Activated CD4-positive, alpha-beta T cell treated with anti-CD3 and anti-CD28 coated beads for 36 hours (primary cell): ENCODE measurements around the gene TMPRSS13. TPM values are rescaled to one million over a fixed set of nuclear protein-coding genes. Genes with fewer than 3 reads are reported as not detected.
A peak's percentile ranks its signal among the peaks of the same experiment; 100 is the strongest.
"Not testable (repeated sequence)": the region's sequence is repeated elsewhere in the genome, so short reads cannot be mapped to it uniquely, and the experiment has no call there.

Experiments used
- ATAC-seq: fragments of 200-7000 bp; cut with Tn5 transposase; one replicate; pipeline ENCODE4 v1.10.0; 2021; ENCODE audit warnings: mild to moderate bottlenecking, moderate library complexity
- CTCF ChIA-PET: fragments of 350-600 bp; sonication (Branson Sonifier 250); formaldehyde crosslinking; loops from one replicate; lab custom pipeline; 2021; ENCODE audit warnings: antibody characterized with exemption; lab: Charles Lee
- POLR2A ChIA-PET: fragments of 350-600 bp; sonication (Branson Sonifier 250); formaldehyde crosslinking; loops from one replicate; lab custom pipeline; 2021; ENCODE audit warnings: antibody characterized with exemption, inconsistent platforms; lab: Charles Lee
- DNase-seq: peaks from one replicate; pipeline ENCODE4 v3.0.0-alpha.2; 2020
- H3K27ac Mint-ChIP-seq: one replicate; pipeline ENCODE4 v1.8.0; 2021; ENCODE audit warnings: mixed read lengths
- H3K27me3 Mint-ChIP-seq: one replicate; pipeline ENCODE4 v1.8.0; 2021; ENCODE audit warnings: mixed read lengths
- H3K36me3 Mint-ChIP-seq: one replicate; pipeline ENCODE4 v1.8.0; 2021; ENCODE audit warnings: low read depth, mixed read lengths
- H3K4me1 Mint-ChIP-seq: one replicate; pipeline ENCODE4 v1.8.0; 2021; ENCODE audit warnings: mixed read lengths
- H3K4me3 Mint-ChIP-seq: one replicate; pipeline ENCODE4 v1.8.0; 2021; ENCODE audit warnings: mild to moderate bottlenecking, moderate library complexity, mixed read lengths
- H3K9me3 Mint-ChIP-seq: one replicate; pipeline ENCODE4 v1.8.0; 2021; ENCODE audit warnings: low read depth, mixed read lengths
- intact Hi-C, 2 experiments: fragments of 100-400 bp; cut with DNase I in 1 of 2; cut with micrococcal nuclease in 1 of 2; formaldehyde crosslinking; loops; one replicate each; pipeline versions ENCODE4 v1.14.2 to v1.15.1; 2022 to 2024; cut with DNase I, micrococcal nuclease
- total RNA-seq, 2 experiments: library from RNA; stranded (reverse); gene quantifications; one replicate each; pipeline ENCODE4 v1.2.3, GENCODE V29; 2021

TMPRSS13 gene
- 1 to 10 TPM; 1.7 TPM for total RNA-seq

GRCh38 chr11:117929142-117929915, at the start of gene TMPRSS13:
TMPRSS13 (minus strand) TSS chr11:117929402; CDS start chr11:117929307, 95 bp downstream.
- intact Hi-C loops = no loop called here
- Mint-ChIP-seq H3K27ac (peak within 1 kb of the TSS; percentile 93), H3K4me1 (peaks cover 54% of the 10 kb centered on the region), H3K4me3 (no peak within 1 kb of the TSS), H3K36me3 (no peaks in the 10 kb centered on the region), H3K27me3 (no peaks in the 10 kb centered on the region), H3K9me3 (no peaks in the 10 kb centered on the region)
- CTCF ChIA-PET = interaction anchor here (0.7 to 6.5 kb wide), 4 partner anchors 17 to 123 kb away, joined by 3 to 74 read pairs (median 4); no protein-coding TSS in a partner anchor
- no peak for DNase-seq
- ATAC-seq = no peak
- POLR2A ChIA-PET = no interaction called here

- ATAC-seq = no peak
- DNase-seq = no peak
- H3K36me3 Mint-ChIP-seq = peaks cover 17% of the 10 kb centered on the region
- CTCF ChIA-PET = interaction anchor here (0.6 to 4.1 kb wide), 6 partner anchors 10 to 462 kb away, joined by 3 to 19 read pairs (median 9); no protein-coding TSS in a partner anchor
- no peaks in the 10 kb centered on the region for H3K27me3 Mint-ChIP-seq
- peaks cover 79% of the 10 kb centered on the region for H3K4me1 Mint-ChIP-seq
- intact Hi-C loops = no loop called here
- POLR2A ChIA-PET = interaction anchor here (1.5 kb wide), 1 partner anchor 23 kb away, joined by 5 read pairs; no protein-coding TSS in a partner anchor
- H3K27ac Mint-ChIP-seq = peak overlapping the region; percentile 90
- H3K4me3 Mint-ChIP-seq = no peak overlapping the region
- no peaks in the 10 kb centered on the region for H3K9me3 Mint-ChIP-seq
Measured at GRCh38 chr11:117978991-117979390, 49.8 kb upstream of the TMPRSS13 start.

- DNase-seq, H3K9me3 Mint-ChIP-seq, intact Hi-C loops, ATAC-seq, H3K27me3 Mint-ChIP-seq, H3K27ac Mint-ChIP-seq: not testable (repeated sequence)
- Mint-ChIP-seq H3K4me1 (peaks cover 77% of the 10 kb centered on the region), H3K4me3 (peak overlapping the region; percentile 59), H3K36me3 (peaks cover 15% of the 10 kb centered on the region)
- POLR2A ChIA-PET = interaction anchor here (0.6 to 1.1 kb wide), 2 partner anchors 9 to 47 kb away, joined by 3 read pairs; no protein-coding TSS in a partner anchor
- CTCF ChIA-PET = interaction anchor here (0.6 to 4.1 kb wide), 7 partner anchors 24 to 462 kb away, joined by 3 to 19 read pairs (median 5); no protein-coding TSS in a partner anchor
Measured at GRCh38 chr11:117978291-117978910, 49.2 kb upstream of the TMPRSS13 start.

GRCh38 chr11:117977612-117978264, 48.5 kb upstream of the TMPRSS13 start:
- peaks cover 14% of the 10 kb centered on the region for H3K36me3 Mint-ChIP-seq
- intact Hi-C loops, DNase-seq, ATAC-seq, H3K27me3 Mint-ChIP-seq, H3K9me3 Mint-ChIP-seq: not testable (repeated sequence)
- peak overlapping the region; percentile 74 for H3K27ac Mint-ChIP-seq
- POLR2A ChIA-PET = interaction anchor here (1.1 kb wide), 1 partner anchor 46 kb away, joined by 3 read pairs; no protein-coding TSS in a partner anchor
- H3K4me1 Mint-ChIP-seq = peaks cover 77% of the 10 kb centered on the region
- CTCF ChIA-PET = interaction anchor here (1.2 to 4.1 kb wide), 6 partner anchors 23 to 194 kb away, joined by 3 to 19 read pairs (median 10); no protein-coding TSS in a partner anchor
- peak overlapping the region; percentile 59 for H3K4me3 Mint-ChIP-seq

GRCh38 chr11:117977029-117977428, 47.8 kb upstream of the TMPRSS13 start:
- H3K27me3 Mint-ChIP-seq = no peaks in the 10 kb centered on the region
- peaks cover 14% of the 10 kb centered on the region for H3K36me3 Mint-ChIP-seq
- ATAC-seq (no peak), DNase-seq (no peak)
- intact Hi-C loops = no loop called here
- ChIA-PET POLR2A (interaction anchor here (0.9 kb wide), 1 partner anchor 10 kb away, joined by 3 read pairs; the partner anchor contains the start of gene IL10RA), CTCF (interaction anchor here (1.2 to 4.1 kb wide), 8 partner anchors 23 to 195 kb away, joined by 3 to 19 read pairs (median 5); no protein-coding TSS in a partner anchor)
- no peaks in the 10 kb centered on the region for H3K9me3 Mint-ChIP-seq
- H3K4me3 Mint-ChIP-seq = no peak overlapping the region
- H3K4me1 Mint-ChIP-seq = peaks cover 81% of the 10 kb centered on the region
- H3K27ac Mint-ChIP-seq = peak overlapping the region; percentile 59

GRCh38 chr11:117976445-117976844, 47.2 kb upstream of the TMPRSS13 start:
- ATAC-seq = no peak
- H3K27ac Mint-ChIP-seq = peak overlapping the region; percentile 59
- intact Hi-C loops = no loop called here
- peaks cover 81% of the 10 kb centered on the region for H3K4me1 Mint-ChIP-seq
- no peak overlapping the region for H3K4me3 Mint-ChIP-seq
- DNase-seq = no peak
- H3K36me3 Mint-ChIP-seq = peaks cover 14% of the 10 kb centered on the region
- H3K27me3 Mint-ChIP-seq = no peaks in the 10 kb centered on the region
- CTCF ChIA-PET = interaction anchor here (0.7 to 4.1 kb wide), 6 partner anchors 23 to 637 kb away, joined by 3 to 19 read pairs (median 5); no protein-coding TSS in a partner anchor
- POLR2A ChIA-PET = interaction anchor here (0.9 kb wide), 2 partner anchors 10 to 76 kb away, joined by 3 to 4 read pairs; partner anchors contain the start of gene IL10RA
- H3K9me3 Mint-ChIP-seq = no peaks in the 10 kb centered on the region

- Mint-ChIP-seq H3K9me3 (no peaks in the 10 kb centered on the region), H3K27me3 (no peaks in the 10 kb centered on the region), H3K27ac (peak overlapping the region; percentile 44), H3K4me1 (peaks cover 90% of the 10 kb centered on the region), H3K36me3 (peaks cover 14% of the 10 kb centered on the region), H3K4me3 (no peak overlapping the region)
- intact Hi-C loops = no loop called here
- ATAC-seq (no peak), DNase-seq (no peak)
- ChIA-PET CTCF (interaction anchor here (1.4 to 2.1 kb wide), 3 partner anchors 21 to 80 kb away, joined by 7 to 8 read pairs (median 7); no protein-coding TSS in a partner anchor), POLR2A (no interaction called here)
Measured at GRCh38 chr11:117973503-117973860, 44.3 kb upstream of the TMPRSS13 start.

GRCh38 chr11:117972629-117973502, 43.7 kb upstream of the TMPRSS13 start:
- ChIA-PET CTCF (interaction anchor here (1.4 to 2.1 kb wide), 3 partner anchors 20 to 80 kb away, joined by 7 to 8 read pairs (median 7); no protein-coding TSS in a partner anchor), POLR2A (no interaction called here)
- peaks cover 10% of the 10 kb centered on the region for H3K36me3 Mint-ChIP-seq
- H3K4me1 Mint-ChIP-seq = peaks cover 89% of the 10 kb centered on the region
- H3K9me3 Mint-ChIP-seq = no peaks in the 10 kb centered on the region
- H3K27me3 Mint-ChIP-seq = no peaks in the 10 kb centered on the region
- peak overlapping the region; percentile 52 for H3K27ac Mint-ChIP-seq
- no peak overlapping the region for H3K4me3 Mint-ChIP-seq
- intact Hi-C loops = no loop called here
- ATAC-seq (no peak), DNase-seq (no peak)

- Mint-ChIP-seq H3K27me3 (no peaks in the 10 kb centered on the region), H3K9me3 (no peaks in the 10 kb centered on the region), H3K36me3 (peaks cover 2% of the 10 kb centered on the region), H3K4me3 (no peak overlapping the region), H3K27ac (peak overlapping the region; percentile 58), H3K4me1 (peaks cover 80% of the 10 kb centered on the region)
- POLR2A ChIA-PET = interaction anchor here (1.3 kb wide), 1 partner anchor 14 kb away, joined by 4 read pairs; the partner anchor contains the start of gene IL10RA
- intact Hi-C loops = no loop called here
- no peak for DNase-seq
- CTCF ChIA-PET = interaction anchor here (2.1 kb wide), 1 partner anchor 81 kb away, joined by 7 read pairs; no protein-coding TSS in a partner anchor
- ATAC-seq = no peak
Measured at GRCh38 chr11:117972044-117972443, 42.8 kb upstream of the TMPRSS13 start.
